Measurements from ENCODE around the gene BCO2.

DNA sequence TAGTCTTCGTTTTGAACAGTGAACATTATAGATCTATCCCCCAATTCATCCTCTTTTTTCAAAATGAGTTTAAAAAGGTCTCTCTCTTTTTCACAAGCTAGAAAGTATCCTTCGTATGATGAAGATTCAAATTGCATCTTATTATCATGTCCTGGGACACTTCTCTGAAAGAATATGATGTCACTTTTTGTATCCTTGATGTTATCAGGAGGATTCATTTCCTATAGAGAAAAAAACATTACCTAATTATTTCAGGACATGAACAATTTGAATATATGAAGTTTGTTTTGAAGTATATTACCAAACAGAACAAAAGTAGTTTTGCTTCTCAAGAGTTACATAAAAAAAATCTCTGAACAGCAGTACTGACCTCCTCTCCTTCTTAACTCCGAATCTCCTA, 31.7 kb upstream of the BCO2 start:
- TF ChIP-seq, protein P1, sequence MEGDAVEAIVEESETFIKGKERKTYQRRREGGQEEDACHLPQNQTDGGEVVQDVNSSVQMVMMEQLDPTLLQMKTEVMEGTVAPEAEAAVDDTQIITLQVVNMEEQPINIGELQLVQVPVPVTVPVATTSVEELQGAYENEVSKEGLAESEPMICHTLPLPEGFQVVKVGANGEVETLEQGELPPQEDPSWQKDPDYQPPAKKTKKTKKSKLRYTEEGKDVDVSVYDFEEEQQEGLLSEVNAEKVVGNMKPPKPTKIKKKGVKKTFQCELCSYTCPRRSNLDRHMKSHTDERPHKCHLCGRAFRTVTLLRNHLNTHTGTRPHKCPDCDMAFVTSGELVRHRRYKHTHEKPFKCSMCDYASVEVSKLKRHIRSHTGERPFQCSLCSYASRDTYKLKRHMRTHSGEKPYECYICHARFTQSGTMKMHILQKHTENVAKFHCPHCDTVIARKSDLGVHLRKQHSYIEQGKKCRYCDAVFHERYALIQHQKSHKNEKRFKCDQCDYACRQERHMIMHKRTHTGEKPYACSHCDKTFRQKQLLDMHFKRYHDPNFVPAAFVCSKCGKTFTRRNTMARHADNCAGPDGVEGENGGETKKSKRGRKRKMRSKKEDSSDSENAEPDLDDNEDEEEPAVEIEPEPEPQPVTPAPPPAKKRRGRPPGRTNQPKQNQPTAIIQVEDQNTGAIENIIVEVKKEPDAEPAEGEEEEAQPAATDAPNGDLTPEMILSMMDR (IDR thresholded peaks at IDR 0.05), result no peak
- no peak for TF ChIP-seq POLR2AphosphoS5 (IDR thresholded peaks at IDR 0.05)

Data from upper lobe of left lung (tissue), 4 donors.